DND-41 (cell line): ENCODE results near the gene SAMSN1.
"Not testable (repeated sequence)": the region's sequence is repeated elsewhere in the genome, so short reads cannot be mapped to it uniquely, and the experiment has no call there.

Source experiments
- ATAC-seq: fragments of 200-7000 bp; cut with Tn5 transposase; 3 replicates; pipeline ENCODE4 v1.9.1; 2021; ENCODE audit warnings: low read depth; ENCODE audit not compliant: insufficient read depth
- DNase-seq: peaks from one replicate; pipeline ENCODE4 v3.0.0-alpha.2; 2020
- H2AFZ ChIP-seq: 2 replicates; pipeline ENCODE4 v1.6.0; 2012; ENCODE audit warnings: low read depth, low read length
- H3K27ac ChIP-seq: 2 replicates; pipeline ENCODE4 v1.5.1; 2012; ENCODE audit warnings: low read length, inconsistent platforms
- H3K27me3 ChIP-seq: fragments of 200-600 bp; sonication (generic); 2 replicates; pipeline ENCODE4 v1.6.0; 2012; ENCODE audit warnings: low read length, mild to moderate bottlenecking, inconsistent platforms; ENCODE audit not compliant: insufficient read depth, poor library complexity
- H3K36me3 ChIP-seq: 2 replicates; pipeline ENCODE4 v1.5.1; 2012; ENCODE audit warnings: low read length, inconsistent platforms; ENCODE audit not compliant: insufficient read depth
- H3K4me1 ChIP-seq: 2 replicates; pipeline ENCODE4 v1.5.1; 2012; ENCODE audit warnings: mild to moderate bottlenecking, low read length; ENCODE audit not compliant: insufficient read depth
- H3K4me2 ChIP-seq: 2 replicates; pipeline ENCODE4 v1.6.0; 2012; ENCODE audit warnings: mild to moderate bottlenecking, moderate library complexity, low read length, inconsistent platforms; ENCODE audit not compliant: insufficient read depth
- H3K4me3 ChIP-seq, 2 experiments: fragments of 200-600 bp in 1 of 2; shearing (Covaris generic) in 1 of 2; 2 replicates each; pipeline ENCODE4 v1.5.1; 2012 to 2016; ENCODE audit warnings: inconsistent platforms in 2 of 2, low read length in 2 of 2, mild to moderate bottlenecking in 2 of 2, low read depth in 1 of 2, moderate library complexity in 1 of 2
- H3K79me2 ChIP-seq: 2 replicates; pipeline ENCODE4 v1.6.0; 2012; ENCODE audit warnings: low read length, inconsistent platforms; ENCODE audit not compliant: insufficient read depth
- H3K9ac ChIP-seq: 2 replicates; pipeline ENCODE4 v1.6.0; 2012; ENCODE audit warnings: low read depth, mild to moderate bottlenecking, inconsistent platforms, low read length, moderate library complexity
- H3K9me3 ChIP-seq: 2 replicates; pipeline ENCODE4 v1.5.1; 2012; ENCODE audit warnings: low read length, moderate library complexity, mild to moderate bottlenecking, inconsistent platforms; ENCODE audit not compliant: insufficient read depth, severe bottlenecking
- H4K20me1 ChIP-seq: 2 replicates; pipeline ENCODE4 v1.6.0; 2012; ENCODE audit warnings: low read length; ENCODE audit not compliant: insufficient read depth
- CTCF ChIP-seq: IDR thresholded peaks from 2 replicates; pipeline ENCODE4 v1.5.1; 2012; ENCODE audit warnings: borderline replicate concordance, low read length, moderate library complexity, mild to moderate bottlenecking; ENCODE audit not compliant: poor library complexity, severe bottlenecking; ENCODE audit errors: extremely low read depth
- EZH2 ChIP-seq: IDR thresholded peaks from 3 replicates; pipeline ENCODE4 v1.6.1; 2012; ENCODE audit warnings: borderline replicate concordance, low read depth, mild to moderate bottlenecking, moderate library complexity, low read length, inconsistent platforms; ENCODE audit not compliant: severe bottlenecking

The SAMSN1 gene

GRCh38 chr21:14550135-14550534 lies 4.0 kb upstream of the SAMSN1 start:
- H3K27me3 ChIP-seq, result no peaks in the 10 kb centered on the region
- H3K4me1 ChIP-seq, result peaks cover 45% of the 10 kb centered on the region
- DNase-seq (peak; percentile 51), ATAC-seq (peak; percentile 56)
- peak overlapping the region; percentile 80 for H3K27ac ChIP-seq
- no peak overlapping the region for H3K4me3 ChIP-seq
- no peaks in the 10 kb centered on the region for H3K36me3 ChIP-seq
- peaks cover 10% of the 10 kb centered on the region for H3K79me2 ChIP-seq
- H2AFZ ChIP-seq, result peak overlapping the region; percentile 51
- H4K20me1 ChIP-seq, result no peaks in the 10 kb centered on the region
- TF ChIP-seq EZH2, result no peak
- TF ChIP-seq CTCF, result no peak
- H3K9me3 ChIP-seq, result no peaks in the 10 kb centered on the region
- peak overlapping the region; percentile 49 for H3K4me2 ChIP-seq
- H3K9ac ChIP-seq, result peak overlapping the region; percentile 28

GRCh38 chr21:14548779-14549178 lies 2.7 kb upstream of the SAMSN1 start:
- no peaks in the 10 kb centered on the region for H3K9me3 ChIP-seq
- H3K27ac ChIP-seq, result no peak overlapping the region; the same call in 1 of the 2 replicates
- H3K4me2 ChIP-seq, result no peak overlapping the region
- H3K4me3 ChIP-seq, result no peak overlapping the region
- H3K79me2 ChIP-seq, result peaks cover 24% of the 10 kb centered on the region
- H3K4me1 ChIP-seq, result peaks cover 46% of the 10 kb centered on the region
- DNase-seq (no peak), ATAC-seq (no peak)
- H3K9ac ChIP-seq, result no peak overlapping the region
- no peak overlapping the region for H2AFZ ChIP-seq
- H3K27me3 ChIP-seq, result no peaks in the 10 kb centered on the region
- H3K36me3 ChIP-seq, result no peaks in the 10 kb centered on the region; the same call in 1 of the 2 replicates
- H4K20me1 ChIP-seq, result no peaks in the 10 kb centered on the region
- TF ChIP-seq EZH2, result no peak
- TF ChIP-seq CTCF, result no peak

- H3K9ac ChIP-seq, result no peak overlapping the region
- peaks cover 32% of the 10 kb centered on the region for H3K79me2 ChIP-seq
- DNase-seq (no peak), ATAC-seq (no peak)
- no peak overlapping the region for H3K4me2 ChIP-seq
- no peaks in the 10 kb centered on the region; the same call in 1 of the 2 replicates for H3K36me3 ChIP-seq
- H4K20me1 ChIP-seq, result no peaks in the 10 kb centered on the region
- no peaks in the 10 kb centered on the region for H3K9me3 ChIP-seq
- peaks cover 54% of the 10 kb centered on the region for H3K4me1 ChIP-seq
- H3K27ac ChIP-seq, result no peak overlapping the region
- no peak overlapping the region for H3K4me3 ChIP-seq
- H3K27me3 ChIP-seq, result no peaks in the 10 kb centered on the region
- H2AFZ ChIP-seq, result no peak overlapping the region
- TF ChIP-seq EZH2 (no peak), CTCF (no peak)
These were observed 1.9 kb upstream of the SAMSN1 start for GRCh38 chr21:14547834-14548513.

GRCh38 chr21:14546719-14547118 lies 604 bp upstream of the SAMSN1 start:
- Histone ChIP-seq H3K4me1 (peaks cover 65% of the 10 kb centered on the region), H3K79me2 (peaks cover 44% of the 10 kb centered on the region), H3K9ac (peak overlapping the region; percentile 73; the same call in 1 of the 2 replicates), H3K4me2 (peak overlapping the region; percentile 76; the same call in 1 of the 2 replicates), H3K27ac (peak overlapping the region; percentile 95; the same call in 1 of the 2 replicates)
- DNase-seq, H3K27me3 ChIP-seq, ATAC-seq, H3K9me3 ChIP-seq, H3K4me3 ChIP-seq, H2AFZ ChIP-seq, H3K36me3 ChIP-seq, H4K20me1 ChIP-seq: not testable (repeated sequence)
